ENCODE results near the gene RAPH1.
"Not testable (repeated sequence)": the region's sequence is repeated elsewhere in the genome, so short reads cannot be mapped to it uniquely, and the experiment has no call there.

RAPH1 gene

DNA sequence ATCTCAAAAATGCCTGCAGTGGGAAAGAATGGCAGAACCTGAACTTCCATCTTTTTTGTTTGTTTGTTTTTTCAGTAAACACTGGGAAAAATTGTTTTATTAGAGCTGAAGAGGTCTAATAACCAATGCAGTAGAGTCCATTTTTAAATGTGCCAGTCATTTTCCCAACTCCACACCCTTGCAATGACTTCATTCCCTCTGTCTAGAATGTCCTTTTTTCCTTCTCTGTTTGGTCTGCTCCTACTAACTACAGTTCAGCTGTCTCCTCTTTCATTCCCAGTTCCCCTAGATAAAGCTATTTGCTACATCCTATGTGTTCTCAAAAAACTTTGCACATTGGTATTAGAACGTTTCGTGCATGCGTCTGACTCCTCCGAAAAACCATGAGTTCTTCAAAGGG, 9.3 kb upstream of the RAPH1 start:
- no peaks in the 10 kb centered on the region for H3K36me3 ChIP-seq (ENCODE audit: control insufficient read depth, insufficient read depth, low read length)
- TF ChIP-seq, protein P1, sequence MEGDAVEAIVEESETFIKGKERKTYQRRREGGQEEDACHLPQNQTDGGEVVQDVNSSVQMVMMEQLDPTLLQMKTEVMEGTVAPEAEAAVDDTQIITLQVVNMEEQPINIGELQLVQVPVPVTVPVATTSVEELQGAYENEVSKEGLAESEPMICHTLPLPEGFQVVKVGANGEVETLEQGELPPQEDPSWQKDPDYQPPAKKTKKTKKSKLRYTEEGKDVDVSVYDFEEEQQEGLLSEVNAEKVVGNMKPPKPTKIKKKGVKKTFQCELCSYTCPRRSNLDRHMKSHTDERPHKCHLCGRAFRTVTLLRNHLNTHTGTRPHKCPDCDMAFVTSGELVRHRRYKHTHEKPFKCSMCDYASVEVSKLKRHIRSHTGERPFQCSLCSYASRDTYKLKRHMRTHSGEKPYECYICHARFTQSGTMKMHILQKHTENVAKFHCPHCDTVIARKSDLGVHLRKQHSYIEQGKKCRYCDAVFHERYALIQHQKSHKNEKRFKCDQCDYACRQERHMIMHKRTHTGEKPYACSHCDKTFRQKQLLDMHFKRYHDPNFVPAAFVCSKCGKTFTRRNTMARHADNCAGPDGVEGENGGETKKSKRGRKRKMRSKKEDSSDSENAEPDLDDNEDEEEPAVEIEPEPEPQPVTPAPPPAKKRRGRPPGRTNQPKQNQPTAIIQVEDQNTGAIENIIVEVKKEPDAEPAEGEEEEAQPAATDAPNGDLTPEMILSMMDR (IDR thresholded peaks at IDR 0.05; ENCODE audit: insufficient read depth, low read length, poor library complexity, severe bottlenecking): no peak
- H3K4me3 ChIP-seq (replicated peaks; ENCODE audit: low read depth, low read length): no peak overlapping the region
- DNase-seq (ENCODE audit: extremely low read depth, insufficient read length): no peak
- no peaks in the 10 kb centered on the region; the same call in 1 of the 2 replicates for H3K27me3 ChIP-seq (replicated peaks; ENCODE audit: control insufficient read depth, insufficient read depth, low read length)

DNA sequence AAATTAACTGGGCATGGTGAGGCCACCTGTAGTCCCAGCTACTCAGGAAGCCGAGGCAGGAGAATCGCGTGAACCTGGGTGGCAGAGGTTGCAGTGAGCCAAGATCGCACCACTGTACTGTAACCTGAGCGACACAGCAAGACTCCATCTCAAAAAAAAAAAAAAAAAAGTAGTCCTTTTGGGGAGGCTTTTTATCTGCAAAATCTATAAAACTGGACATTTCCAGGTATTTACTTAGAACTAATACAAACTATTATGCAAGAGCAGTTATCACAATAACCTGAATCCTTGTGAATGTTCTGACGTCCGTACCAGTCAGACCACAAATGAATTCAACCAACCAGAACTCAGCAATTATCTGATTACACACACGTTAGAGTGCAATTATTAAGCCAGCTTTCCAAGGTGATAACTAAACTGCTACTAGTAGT, 8.8 kb upstream of the RAPH1 start:
- H3K4me3 ChIP-seq (replicated peaks; ENCODE audit: low read depth, low read length): no peak overlapping the region
- TF ChIP-seq, protein P1 (IDR thresholded peaks at IDR 0.05; ENCODE audit: insufficient read depth, low read length, poor library complexity, severe bottlenecking): no peak
- H3K27me3 ChIP-seq (replicated peaks; ENCODE audit: control insufficient read depth, insufficient read depth, low read length): no peaks in the 10 kb centered on the region; the same call in 1 of the 2 replicates
- no peak for DNase-seq (ENCODE audit: extremely low read depth, insufficient read length)
- H3K36me3 ChIP-seq (ENCODE audit: control insufficient read depth, insufficient read depth, low read length): no peaks in the 10 kb centered on the region

DNA sequence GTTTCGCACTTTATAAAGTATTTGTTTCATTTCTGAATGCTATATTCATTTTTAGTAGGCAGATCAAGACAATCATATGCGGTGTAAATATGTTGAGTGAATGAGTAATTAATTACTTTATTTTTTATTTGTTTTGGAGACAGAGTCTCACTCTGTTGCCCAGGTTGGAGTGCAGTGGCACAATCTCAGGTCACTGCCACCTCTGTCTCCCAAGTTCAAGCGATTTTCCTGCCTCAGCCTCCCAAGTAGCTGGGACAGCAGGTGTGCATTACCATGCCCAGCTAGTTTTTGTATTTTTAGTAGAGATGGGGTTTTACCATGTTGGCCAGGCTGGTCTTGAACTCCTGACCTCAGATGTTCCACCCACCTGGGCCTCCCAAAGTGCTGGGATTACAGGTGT, 5.5 kb upstream of the RAPH1 start:
- H3K27me3 ChIP-seq (replicated peaks; ENCODE audit: control insufficient read depth, insufficient read depth, low read length); H3K36me3 ChIP-seq (ENCODE audit: control insufficient read depth, insufficient read depth, low read length); H3K4me3 ChIP-seq (replicated peaks; ENCODE audit: low read depth, low read length); DNase-seq (ENCODE audit: extremely low read depth, insufficient read length): not testable (repeated sequence)

DNA sequence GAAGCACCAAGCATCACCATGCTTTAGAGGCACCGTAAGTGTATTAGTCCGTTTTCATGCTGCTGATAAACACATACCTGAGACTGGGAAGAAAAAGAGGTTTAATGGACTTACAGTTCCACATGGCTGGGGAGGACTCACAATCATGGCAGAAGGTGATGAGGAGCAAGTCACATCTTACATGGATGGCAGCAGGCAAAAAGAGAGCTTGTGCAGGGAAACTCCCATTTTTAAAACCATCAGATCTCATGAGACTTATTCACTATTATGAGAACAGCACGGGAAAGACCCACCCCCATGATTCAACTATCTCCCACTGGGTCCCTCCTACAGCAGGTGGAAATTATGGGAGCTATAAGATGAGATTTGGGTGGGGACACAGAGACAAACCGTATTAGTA, 3.1 kb upstream of the RAPH1 start:
- H3K4me3 ChIP-seq (replicated peaks; ENCODE audit: low read depth, low read length); H3K27me3 ChIP-seq (replicated peaks; ENCODE audit: control insufficient read depth, insufficient read depth, low read length); DNase-seq (ENCODE audit: extremely low read depth, insufficient read length); H3K36me3 ChIP-seq (ENCODE audit: control insufficient read depth, insufficient read depth, low read length): not testable (repeated sequence)

DNA sequence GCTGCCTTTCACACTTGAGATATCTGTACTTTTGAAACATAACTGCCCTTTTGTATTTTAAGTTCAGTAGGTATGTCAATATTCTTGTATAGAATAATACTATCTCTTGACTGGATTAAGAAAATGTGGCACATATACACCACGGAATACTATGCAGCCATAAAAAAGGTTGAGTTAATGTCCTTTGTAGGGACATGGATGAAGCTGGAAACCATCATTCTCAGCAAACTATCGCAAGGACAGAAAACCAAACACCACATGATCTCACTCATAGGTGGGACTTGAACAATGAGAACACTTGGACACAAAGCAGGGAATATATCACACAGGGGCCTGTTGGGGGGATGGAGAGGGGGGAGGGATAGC, 1.5 kb upstream of the RAPH1 start:
- DNase-seq (ENCODE audit: extremely low read depth, insufficient read length); H3K4me3 ChIP-seq (replicated peaks; ENCODE audit: low read depth, low read length); H3K36me3 ChIP-seq (ENCODE audit: control insufficient read depth, insufficient read depth, low read length); H3K27me3 ChIP-seq (replicated peaks; ENCODE audit: control insufficient read depth, insufficient read depth, low read length): not testable (repeated sequence)

DNA sequence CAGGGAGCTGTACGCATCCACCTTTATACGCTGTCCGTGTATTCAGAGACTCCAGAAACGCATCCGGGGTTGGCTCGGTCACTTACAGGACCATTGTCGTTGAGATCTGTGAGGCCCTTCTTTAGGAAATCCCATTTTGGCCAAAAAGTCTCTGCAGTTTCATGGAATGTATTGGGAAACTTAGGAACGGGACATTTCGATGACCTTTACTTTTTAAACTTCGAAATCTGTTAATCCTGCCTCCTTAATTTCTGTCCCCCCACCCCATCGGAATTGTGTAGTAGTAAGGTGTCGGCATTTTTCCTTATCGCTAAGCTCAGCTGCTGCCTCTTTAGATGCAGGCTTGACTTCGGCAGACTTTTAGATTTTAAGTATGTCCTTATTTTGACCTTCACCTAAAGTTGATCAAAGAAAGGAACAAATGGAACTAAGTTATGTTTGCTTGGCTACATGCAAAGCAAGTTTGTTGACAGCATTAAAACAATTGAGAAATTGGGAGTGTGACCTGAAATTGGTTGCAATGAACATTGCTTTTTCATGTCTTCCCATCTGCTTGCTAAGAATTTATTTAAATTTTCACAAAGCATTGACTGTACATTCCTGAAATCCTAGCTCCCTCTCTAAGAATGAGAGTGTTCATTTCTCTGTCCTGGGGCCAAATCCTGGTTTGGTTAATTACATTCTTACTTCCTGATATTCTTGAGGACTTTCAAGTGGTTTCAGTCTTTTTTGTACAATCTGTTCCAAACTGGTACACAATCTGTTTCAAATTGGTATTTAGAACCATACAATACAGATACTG, 884 bp upstream of the RAPH1 start:
- Histone ChIP-seq H3K27me3 (replicated peaks; ENCODE audit: control insufficient read depth, insufficient read depth, low read length) (peaks cover 2% of the 10 kb centered on the region), H3K4me3 (replicated peaks; ENCODE audit: low read depth, low read length) (peak overlapping the region; percentile 64), H3K36me3 (ENCODE audit: control insufficient read depth, insufficient read depth, low read length) (no peaks in the 10 kb centered on the region)
- no peak for DNase-seq (ENCODE audit: extremely low read depth, insufficient read length)
- TF ChIP-seq, protein P1 (IDR thresholded peaks at IDR 0.05; ENCODE audit: insufficient read depth, low read length, poor library complexity, severe bottlenecking): no peak

DNA sequence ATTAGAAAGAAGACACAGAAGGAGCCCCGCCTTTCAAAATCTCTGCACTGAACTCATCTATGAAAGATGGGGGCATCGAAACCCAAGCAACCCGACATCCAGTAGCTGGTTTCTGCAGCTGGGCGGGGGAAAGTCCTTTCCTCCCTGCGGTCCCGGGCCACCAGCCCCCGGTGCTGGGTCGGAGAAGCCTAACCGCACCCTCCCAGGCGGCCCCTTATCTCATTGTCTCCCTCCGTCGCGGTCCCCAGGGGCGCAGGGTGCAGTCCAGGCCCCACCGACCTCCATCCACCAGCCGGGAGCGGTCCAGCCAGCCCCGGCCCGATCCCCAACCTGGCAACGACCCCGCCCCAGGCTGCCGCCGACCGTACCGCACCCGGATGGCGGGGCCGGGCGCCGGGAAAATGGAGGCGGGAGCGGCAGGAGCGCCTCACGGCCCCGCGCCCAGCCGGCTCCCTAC, 452 bp downstream of the RAPH1 start:
- DNase-seq (ENCODE audit: extremely low read depth, insufficient read length): peak; percentile 49
- Histone ChIP-seq H3K27me3 (replicated peaks; ENCODE audit: control insufficient read depth, insufficient read depth, low read length) (peaks cover 2% of the 10 kb centered on the region), H3K4me3 (replicated peaks; ENCODE audit: low read depth, low read length) (peak overlapping the region; percentile 64), H3K36me3 (ENCODE audit: control insufficient read depth, insufficient read depth, low read length) (no peaks in the 10 kb centered on the region)
- TF ChIP-seq, protein P1 (IDR thresholded peaks at IDR 0.05; ENCODE audit: insufficient read depth, low read length, poor library complexity, severe bottlenecking): no peak
